ENCODE results near the gene SUPT7L.
A peak's percentile ranks its signal among the peaks of the same experiment; 100 is the strongest.
"Not testable (repeated sequence)": the region's sequence is repeated elsewhere in the genome, so short reads cannot be mapped to it uniquely, and the experiment has no call there.

Gene SUPT7L

DNA sequence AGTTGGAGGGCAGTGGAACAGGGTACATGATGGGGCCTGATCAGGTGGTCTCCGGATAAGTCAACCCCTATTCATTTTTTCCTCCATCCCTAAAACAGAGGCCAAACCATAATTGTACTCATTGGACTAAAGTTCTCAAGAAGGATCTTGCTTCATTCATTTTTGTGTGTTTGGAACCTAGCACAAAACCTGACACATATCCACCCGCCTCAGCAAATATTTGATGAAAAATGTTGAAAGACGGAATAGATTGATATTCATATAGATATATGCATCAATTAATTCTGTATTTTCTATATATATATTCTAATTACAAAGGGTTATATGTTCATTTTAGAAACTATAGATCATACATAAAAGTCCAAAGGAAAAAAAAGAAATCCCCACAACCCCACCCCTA is 22.2 kb upstream of the SUPT7L start:
- DNase-seq (ENCODE audit: low spot score) (no peak), FAIRE-seq (no peak)

DNA sequence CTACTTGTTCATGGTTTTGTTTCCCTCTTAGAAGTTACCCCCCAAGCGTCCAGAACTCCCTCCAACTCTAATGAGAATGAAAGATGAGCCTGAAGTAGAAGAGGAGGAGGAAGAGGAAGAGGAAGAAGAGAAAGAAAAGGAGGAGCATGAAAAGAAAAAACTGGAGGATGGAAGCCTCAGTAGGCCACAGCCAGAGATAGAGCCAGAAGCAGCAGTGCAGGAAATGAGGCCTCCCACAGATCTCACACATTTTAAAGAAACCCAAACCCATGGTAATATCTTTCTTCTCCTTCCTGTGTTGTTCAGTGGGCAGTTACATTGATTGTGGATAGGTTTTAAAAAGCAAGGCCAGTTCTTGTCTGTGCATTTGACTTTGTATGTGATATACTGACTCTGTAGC is 21.6 kb upstream of the SUPT7L start:
- not testable (repeated sequence) for FAIRE-seq; DNase-seq (ENCODE audit: low spot score)

DNA sequence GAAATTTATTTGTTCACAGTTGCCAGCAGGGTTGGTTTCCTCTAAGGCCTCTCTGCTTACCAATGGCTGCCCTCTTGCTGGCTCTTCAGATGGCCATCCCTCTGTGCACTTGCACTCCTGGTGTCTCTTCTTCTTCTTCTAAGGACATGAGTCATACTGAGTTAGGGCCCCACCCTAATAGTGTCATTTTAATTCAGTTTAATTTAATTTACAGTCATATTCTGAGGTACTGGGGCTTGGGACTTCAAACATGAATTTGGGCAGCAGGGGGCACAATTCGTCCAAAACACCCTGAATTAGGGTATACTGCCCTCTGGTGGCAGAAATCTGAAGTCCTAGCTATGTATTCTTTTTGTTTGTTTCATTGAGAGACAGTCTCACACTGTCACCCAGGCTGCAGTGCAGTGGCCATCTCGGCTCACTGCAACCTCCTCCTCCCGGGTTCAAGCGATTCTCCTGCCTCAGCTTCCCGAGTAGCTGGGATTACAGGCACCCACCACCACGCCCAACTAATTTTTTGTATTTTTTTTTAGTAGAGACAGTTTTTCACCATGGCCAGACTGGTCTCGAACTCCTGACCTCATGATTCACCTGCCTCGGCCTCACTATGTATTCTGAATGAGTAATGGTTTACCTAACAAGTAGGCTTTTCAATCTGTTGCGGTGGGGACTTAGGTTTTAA is 20.1 kb upstream of the SUPT7L start:
- peak; percentile 62 for FAIRE-seq
- peak; percentile 77 for DNase-seq (ENCODE audit: low spot score)

DNA sequence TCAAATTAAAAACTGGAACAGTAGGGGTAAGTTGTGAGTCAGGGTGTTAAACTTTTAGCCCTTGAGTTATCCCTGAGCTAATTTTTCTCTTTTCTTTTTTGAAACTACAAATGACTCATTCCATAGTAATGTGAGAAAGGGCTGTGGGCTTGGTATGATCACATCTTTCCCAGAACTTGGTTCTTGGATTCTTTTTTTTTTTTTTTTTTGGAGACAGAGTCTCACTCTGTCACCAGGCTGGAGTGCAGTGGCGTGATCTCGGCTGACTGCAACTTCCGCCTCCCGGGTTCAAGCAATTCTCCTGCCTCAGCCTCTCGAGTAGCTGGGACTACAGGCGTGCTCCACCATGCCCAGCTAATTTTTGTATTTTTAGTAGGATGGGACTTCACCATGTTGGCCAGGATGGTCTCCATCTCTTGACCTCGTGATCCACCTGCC is 18.9 kb upstream of the SUPT7L start:
- FAIRE-seq (peak; percentile 98), DNase-seq (ENCODE audit: low spot score) (peak; percentile 93)

DNA sequence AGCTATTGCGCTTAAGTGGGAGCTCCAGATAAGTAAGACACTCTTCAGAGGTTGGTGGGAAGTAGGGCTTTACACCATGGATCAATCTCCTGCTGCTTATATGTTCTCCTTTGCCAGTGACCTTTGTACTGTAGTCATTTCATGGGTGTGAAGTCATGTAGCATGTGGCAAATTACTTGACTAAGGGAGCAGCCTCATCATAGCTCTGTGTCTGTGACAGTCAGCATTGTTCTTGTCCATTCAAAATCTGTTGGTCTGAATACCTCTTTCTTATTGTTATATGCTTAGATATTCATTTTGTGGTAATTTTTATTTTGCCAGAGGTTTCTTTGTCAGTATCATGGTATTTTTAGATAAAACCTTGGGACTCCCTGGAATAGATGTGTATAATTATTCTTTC is 18.4 kb upstream of the SUPT7L start:
- DNase-seq (ENCODE audit: low spot score): peak; percentile 80
- no peak for FAIRE-seq

DNA sequence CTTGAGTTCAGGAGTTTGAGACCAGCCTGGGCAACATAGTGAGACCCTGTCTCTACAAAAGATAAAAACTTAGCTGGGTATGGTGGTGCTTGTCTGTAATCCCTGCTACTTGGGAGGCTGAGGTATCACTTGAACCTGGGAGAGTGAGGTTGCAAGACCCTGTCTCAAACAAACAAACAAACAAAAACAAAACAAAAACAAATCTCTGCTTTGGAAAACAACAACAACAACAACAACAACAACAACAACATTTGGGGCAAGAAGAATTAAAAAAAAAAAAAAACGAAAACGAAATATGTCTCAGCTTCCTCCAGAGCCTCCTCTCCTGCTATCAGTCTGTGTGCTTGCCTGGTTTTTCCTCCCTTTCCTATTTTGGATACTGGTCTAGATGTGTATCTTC is 17.2 kb upstream of the SUPT7L start:
- FAIRE-seq: no peak
- no peak for DNase-seq (ENCODE audit: low spot score)

DNA sequence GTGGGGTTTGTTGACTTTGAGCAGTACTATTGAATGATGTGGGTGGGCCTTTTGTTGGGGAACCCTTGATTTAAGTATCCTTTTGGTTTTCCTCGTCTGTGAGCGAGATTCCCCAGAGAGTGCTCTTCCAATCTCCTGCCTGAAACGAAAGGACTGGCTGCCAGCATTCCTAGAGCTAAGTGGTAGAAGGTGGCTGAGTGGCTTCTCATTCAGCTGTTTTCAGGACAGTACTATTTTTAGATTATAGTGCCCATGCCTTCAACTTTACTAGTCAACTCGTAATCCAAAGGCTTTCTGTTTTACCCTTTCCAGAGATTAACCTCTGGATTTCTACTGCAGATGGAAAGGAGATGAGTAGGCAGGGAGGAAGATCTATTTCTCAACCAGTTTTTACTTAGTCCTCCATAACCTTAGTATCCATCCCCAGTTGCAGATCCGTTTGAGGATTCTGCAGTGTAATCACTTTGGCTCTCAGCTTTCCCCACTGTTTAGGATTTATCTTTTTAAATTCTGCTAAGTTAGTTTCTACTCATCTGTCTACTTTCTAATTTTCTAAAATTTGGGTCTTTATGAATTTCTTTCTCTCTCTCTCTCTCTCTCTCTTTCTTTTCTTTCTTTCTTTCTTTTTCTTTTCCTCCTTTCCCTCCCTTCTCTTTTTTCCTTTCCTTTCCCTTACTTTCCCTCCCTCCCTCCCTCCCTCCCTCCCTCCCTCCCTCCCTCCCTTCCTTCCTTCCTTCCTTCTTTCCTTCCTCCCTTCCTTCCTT is 9.5 kb upstream of the SUPT7L start:
- FAIRE-seq (no peak), DNase-seq (ENCODE audit: low spot score) (no peak)

DNA sequence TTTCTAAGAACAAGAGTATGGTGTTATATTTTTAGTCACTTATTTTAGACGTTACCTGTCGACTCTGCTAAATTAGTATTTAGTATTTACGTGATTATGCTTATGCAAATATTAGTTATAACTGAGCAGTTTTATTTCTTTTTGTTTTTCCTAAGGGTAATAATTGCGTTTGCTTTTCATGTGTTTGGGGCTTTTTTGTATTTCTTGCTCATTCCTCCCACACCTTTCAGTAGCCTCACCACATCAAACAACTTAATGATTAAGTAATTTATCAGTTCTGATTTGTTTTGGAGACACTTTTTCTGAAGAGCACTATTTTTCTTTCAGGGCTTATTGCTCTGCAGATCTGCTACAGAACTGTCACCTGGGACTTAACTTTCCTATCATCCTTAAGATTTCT is 7.8 kb upstream of the SUPT7L start:
- DNase-seq (ENCODE audit: low spot score) (no peak), FAIRE-seq (no peak)

- DNase-seq (ENCODE audit: low spot score): no peak
- no peak for FAIRE-seq
Observed at GRCh38 chr2:27667446-27667845, 4.0 kb upstream of the SUPT7L start.

DNA sequence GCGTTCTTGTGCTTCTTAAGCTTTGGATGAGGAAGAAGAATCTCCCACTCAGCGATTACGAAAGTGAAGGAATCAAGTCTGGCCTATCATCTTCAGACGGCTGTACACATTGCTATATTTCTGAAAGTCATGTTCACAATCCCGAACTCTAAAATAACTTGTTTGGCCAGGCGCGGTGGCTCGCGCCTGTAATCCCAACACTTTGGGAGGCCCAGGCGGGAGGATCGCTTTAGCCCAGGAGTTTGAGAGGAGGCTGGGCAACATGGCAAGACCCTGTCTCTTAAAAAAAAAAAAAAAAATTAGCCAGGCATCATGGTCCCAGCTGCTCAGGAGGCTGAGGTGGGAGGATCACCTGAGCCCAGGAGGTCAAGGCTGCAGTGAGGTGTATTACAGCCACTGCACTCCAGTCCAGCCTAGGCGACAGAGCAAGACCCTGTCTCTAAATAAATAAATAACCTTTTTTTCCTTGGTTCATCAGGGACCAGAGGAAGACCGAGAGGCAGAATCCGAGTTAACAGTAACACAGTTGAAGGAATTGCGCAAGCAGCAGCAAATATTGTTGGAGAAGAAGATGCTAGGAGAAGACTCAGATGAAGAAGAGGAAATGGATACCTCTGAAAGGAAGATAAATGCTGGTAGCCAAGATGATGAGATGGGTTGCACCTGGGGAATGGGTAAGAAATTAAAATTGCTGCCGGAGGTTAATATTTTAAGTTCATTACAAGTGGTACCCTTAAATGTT is 1.4 kb upstream of the SUPT7L start:
- FAIRE-seq: no peak
- DNase-seq (ENCODE audit: low spot score): no peak

DNA sequence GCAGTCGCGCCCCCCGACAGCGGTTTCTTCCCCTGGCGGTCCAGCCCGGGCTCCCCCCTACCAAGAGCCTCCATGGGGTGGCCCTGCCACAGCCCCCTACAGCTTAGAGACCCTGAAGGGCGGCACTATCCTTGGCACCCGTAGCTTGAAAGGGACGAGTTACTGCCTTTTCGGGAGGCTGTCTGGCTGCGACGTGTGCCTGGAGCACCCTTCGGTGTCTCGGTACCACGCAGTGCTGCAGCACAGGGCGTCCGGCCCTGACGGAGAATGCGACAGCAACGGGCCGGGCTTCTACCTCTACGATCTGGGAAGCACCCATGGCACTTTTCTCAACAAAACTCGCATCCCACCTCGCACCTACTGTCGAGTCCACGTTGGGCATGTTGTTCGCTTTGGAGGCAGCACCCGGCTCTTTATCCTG is 750 bp upstream of the SUPT7L start:
- no peak for DNase-seq (ENCODE audit: low spot score)
- no peak for FAIRE-seq

GRCh38 chr2:27661371-27661770 is 2.0 kb downstream of the SUPT7L start:
- no peak for FAIRE-seq
- DNase-seq (ENCODE audit: low spot score): no peak

GRCh38 chr2:27655155-27655951 is 8.1 kb downstream of the SUPT7L start:
- FAIRE-seq (no peak), DNase-seq (ENCODE audit: low spot score) (peak; percentile 45)

DNA sequence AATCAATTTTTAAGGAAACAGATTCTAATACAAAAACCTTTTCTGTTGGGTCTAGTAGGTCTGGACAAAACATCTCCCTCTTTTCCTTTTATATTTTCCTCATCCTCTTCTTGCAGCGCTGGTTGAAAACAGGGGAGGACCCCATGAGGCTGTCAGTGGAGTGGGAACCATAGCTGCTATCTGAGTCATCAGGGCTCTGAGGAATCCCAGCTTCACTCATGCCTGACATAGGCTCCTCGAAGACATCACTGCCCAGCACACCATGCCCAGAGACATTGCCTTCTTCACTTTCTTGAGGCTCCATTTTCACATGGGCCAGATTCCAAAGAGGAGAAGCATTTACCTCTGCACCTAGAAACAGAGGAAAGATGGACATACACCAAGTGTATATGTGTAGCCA is 10.0 kb downstream of the SUPT7L start:
- FAIRE-seq: peak; percentile 86
- DNase-seq (ENCODE audit: low spot score): peak; percentile 80

GRCh38 chr2:27652790-27653189 is 10.6 kb downstream of the SUPT7L start:
- DNase-seq (ENCODE audit: low spot score) (no peak), FAIRE-seq (no peak)

GRCh38 chr2:27652341-27652740 is 11.1 kb downstream of the SUPT7L start:
- DNase-seq (ENCODE audit: low spot score) (no peak), FAIRE-seq (no peak)

DNA sequence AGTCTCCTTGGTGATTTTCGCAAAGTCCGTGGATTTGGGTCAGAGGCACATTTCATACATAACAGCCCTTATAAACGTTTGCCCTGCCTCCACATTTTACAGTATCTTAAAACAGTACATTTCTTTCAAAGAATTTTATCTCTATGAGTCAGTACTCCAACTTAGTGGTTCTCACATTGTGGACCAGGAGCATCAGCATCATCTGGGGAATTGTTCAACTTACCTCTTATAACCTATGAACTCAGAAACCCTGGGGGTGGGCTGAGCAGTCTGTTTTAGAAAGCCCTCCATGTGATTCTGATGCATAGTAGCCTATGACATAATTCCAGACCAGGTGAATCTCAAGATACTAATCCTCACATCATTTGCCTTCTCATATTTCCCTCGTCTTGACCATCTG is 12.4 kb downstream of the SUPT7L start:
- FAIRE-seq (no peak), DNase-seq (ENCODE audit: low spot score) (no peak)

DNA sequence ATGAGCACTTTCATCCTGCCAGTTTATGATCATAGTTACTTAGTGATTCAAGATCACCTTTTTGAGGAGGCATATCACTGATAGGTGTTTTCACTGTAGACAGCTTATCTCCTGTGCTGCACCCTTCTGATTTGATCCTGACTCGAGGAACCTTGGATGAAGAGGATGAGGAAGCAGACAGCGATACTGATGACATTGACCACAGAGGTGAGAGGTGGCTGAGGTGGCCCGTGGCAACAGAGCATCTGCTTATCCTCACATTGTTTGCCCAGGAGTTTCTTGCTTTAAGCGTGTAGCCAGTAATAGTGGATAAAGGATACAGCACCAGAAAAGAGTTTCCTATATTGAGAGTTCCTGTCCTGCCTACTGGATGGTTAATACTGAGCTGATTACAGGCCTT is 15.7 kb downstream of the SUPT7L start:
- FAIRE-seq (no peak), DNase-seq (ENCODE audit: low spot score) (no peak)

- no peak for DNase-seq (ENCODE audit: low spot score)
- FAIRE-seq: no peak
Observed at GRCh38 chr2:27647289-27647688, 16.1 kb downstream of the SUPT7L start.

DNA sequence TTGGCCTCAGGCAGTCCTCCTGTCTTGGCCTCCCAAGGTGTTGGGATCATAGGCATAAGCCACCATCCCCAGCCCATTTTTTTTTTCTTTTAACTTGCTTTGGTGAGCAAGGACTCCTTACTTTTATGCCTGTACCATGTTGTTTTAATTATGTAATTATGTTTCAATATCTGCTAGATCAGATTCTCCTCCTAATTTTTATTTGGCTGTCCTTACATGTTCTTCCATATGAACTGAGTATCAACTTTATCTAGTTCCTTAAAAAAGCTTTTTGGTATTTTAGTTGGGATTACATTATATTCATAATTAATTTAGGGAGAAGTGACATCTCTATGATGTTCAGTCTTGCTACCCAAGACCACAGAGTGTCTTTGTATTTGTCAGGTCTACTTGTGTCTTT is 18.2 kb downstream of the SUPT7L start:
- FAIRE-seq (no peak), DNase-seq (ENCODE audit: low spot score) (no peak)

GRCh38 chr2:27640722-27641245 is 22.6 kb downstream of the SUPT7L start:
- peak; percentile 46 for DNase-seq (ENCODE audit: low spot score)
- no peak for FAIRE-seq

Data from RCC 7860 (cell line).